Measurements from ENCODE around the gene RBM33.
"Not testable (repeated sequence)": the region's sequence is repeated elsewhere in the genome, so short reads cannot be mapped to it uniquely, and the experiment has no call there.

The RBM33 gene

DNA sequence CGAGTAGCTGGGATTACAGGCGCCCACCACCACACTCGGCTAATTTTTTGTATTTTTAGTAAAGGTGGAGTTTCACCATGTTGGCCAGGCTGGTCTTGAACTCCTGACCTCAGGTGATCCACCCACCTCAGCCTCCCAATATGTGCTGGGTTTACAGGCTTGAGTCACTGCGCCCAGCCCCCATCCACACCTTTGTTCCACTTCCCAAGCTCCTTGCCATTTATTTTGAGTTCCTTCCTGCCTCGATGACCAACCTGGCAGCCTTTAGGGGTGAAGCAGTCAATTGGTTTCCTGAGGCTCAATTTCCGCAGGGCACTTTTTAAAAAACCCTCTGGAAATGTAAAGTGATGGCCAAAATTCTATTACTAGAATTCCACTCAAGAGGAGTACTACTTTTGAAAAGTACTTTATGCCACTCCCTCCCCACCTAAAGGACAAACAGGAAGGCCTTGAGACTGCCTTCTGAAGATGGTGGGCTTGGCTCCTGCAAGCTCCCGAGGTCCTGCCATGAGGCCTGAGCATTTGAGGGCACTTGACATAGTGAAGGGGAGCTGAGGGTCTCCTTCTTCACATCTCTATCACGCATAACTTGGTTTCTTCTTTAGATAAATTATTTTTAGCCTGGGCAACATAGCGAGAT is 32.5 kb upstream of the RBM33 start:
- Histone ChIP-seq H3K4ac (ENCODE audit: low read depth in 1 of 2, low read length in 2 of 2) (no peak overlapping the region), H3K4me2 (ENCODE audit: low read length, poor library complexity, severe bottlenecking) (no peak overlapping the region), H3K9ac (ENCODE audit: low read length) (no peak overlapping the region), H3K27me3 (ENCODE audit: control insufficient read depth in 1 of 2, insufficient read depth in 1 of 2, low read length in 2 of 2) (peaks cover 4 to 5% of the 10 kb centered on the region in 2 experiments), H4K8ac (ENCODE audit: low read length) (no peak overlapping the region), H2BK15ac (ENCODE audit: low read depth, poor library complexity, severe bottlenecking) (no peak overlapping the region), H3K4me3 (ENCODE audit: insufficient read depth in 1 of 2, low read depth in 1 of 2, low read length in 2 of 2) (no peak overlapping the region), H3K4me1 (ENCODE audit: control insufficient read depth, insufficient read depth, low read depth, low read length) (peaks cover 1% of the 10 kb centered on the region), H3K79me1 (replicated peaks; ENCODE audit: low read length, poor library complexity, severe bottlenecking) (no peaks in the 10 kb centered on the region), H2BK120ac (ENCODE audit: low read depth, low read length) (no peak overlapping the region), H3K27ac (ENCODE audit: low read length, poor library complexity, severe bottlenecking) (no peak overlapping the region), H2AK5ac (ENCODE audit: low read length, severe bottlenecking) (no peak overlapping the region), H2BK5ac (ENCODE audit: low read depth, low read length, poor library complexity, severe bottlenecking) (no peak overlapping the region), H3K23ac (ENCODE audit: low read length in 2 of 2) (no peak overlapping the region), H4K91ac (ENCODE audit: low read length) (no peak overlapping the region), H2BK12ac (ENCODE audit: low read length in 2 of 2) (no peak overlapping the region), H3K36me3 (ENCODE audit: control insufficient read depth in 1 of 2, insufficient read depth in 2 of 2, low read depth in 1 of 2, low read length in 2 of 2) (no peaks in the 10 kb centered on the region), H3K9me3 (ENCODE audit: control insufficient read depth, low read length) (no peaks in the 10 kb centered on the region), H3K18ac (ENCODE audit: low read depth in 1 of 2, low read length in 2 of 2) (no peak overlapping the region), H3K14ac (ENCODE audit: low read length in 2 of 2) (no peak overlapping the region), H2AFZ (ENCODE audit: low read depth, low read length) (no peak overlapping the region)
- no peak for DNase-seq
- 87% methylated on average over 5 of the region's 9 CpGs for WGBS

DNA sequence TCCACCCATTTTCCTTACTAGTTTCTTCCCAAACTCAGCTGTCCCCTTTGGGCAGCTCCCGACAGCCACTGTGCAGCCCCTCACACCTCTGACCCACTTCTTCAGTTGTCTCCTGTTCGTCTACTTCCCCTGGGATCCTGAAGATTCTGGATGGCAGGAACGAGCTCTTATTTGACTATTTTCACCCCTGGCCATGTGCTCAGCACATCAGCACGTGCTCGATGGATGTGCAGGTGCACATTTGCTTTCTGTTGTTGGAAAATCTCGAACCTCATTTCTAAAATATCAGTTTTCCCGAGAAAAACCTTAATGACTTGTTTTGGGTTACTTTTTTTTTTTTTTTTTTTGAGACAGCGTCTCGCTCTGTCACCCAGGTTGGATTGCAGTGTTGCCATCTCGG is 31.8 kb upstream of the RBM33 start:
- H4K8ac ChIP-seq (ENCODE audit: low read length), result no peak overlapping the region
- no peak overlapping the region for H3K4ac ChIP-seq (ENCODE audit: low read depth in 1 of 2, low read length in 2 of 2)
- H3K4me3 ChIP-seq (ENCODE audit: insufficient read depth in 1 of 2, low read depth in 1 of 2, low read length in 2 of 2), result no peak overlapping the region

DNA sequence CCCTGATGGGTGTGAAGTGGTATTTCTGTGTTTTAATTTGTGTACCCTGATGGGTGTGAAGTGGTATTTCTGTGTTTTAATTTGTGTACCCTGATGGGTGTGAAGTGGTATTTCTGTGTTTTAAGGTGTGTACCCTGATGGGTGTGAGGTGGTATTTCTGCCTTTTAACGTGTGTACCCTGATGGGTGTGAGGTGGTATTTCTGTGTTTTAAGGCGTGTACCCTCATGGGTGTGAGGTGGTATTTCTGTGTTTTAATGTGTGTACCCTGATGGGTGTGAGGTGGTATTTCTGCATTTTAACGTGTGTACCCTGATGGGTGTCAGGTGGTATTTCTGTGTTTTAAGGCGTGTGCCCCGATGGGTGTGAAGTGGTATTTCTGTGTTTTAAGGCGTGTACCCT is 29.4 kb upstream of the RBM33 start:
- not testable (repeated sequence) for H3K4me3 ChIP-seq (ENCODE audit: insufficient read depth in 1 of 2, low read depth in 1 of 2, low read length in 2 of 2); H2AK5ac ChIP-seq (ENCODE audit: low read length, severe bottlenecking); H3K27ac ChIP-seq (ENCODE audit: low read length, poor library complexity, severe bottlenecking); DNase-seq; H2BK15ac ChIP-seq (ENCODE audit: low read depth, poor library complexity, severe bottlenecking); H2BK120ac ChIP-seq (ENCODE audit: low read depth, low read length); H3K4me2 ChIP-seq (ENCODE audit: low read length, poor library complexity, severe bottlenecking); H3K27me3 ChIP-seq (ENCODE audit: control insufficient read depth in 1 of 2, insufficient read depth in 1 of 2, low read length in 2 of 2); H2BK5ac ChIP-seq (ENCODE audit: low read depth, low read length, poor library complexity, severe bottlenecking); H3K36me3 ChIP-seq (ENCODE audit: control insufficient read depth in 1 of 2, insufficient read depth in 2 of 2, low read depth in 1 of 2, low read length in 2 of 2); H3K18ac ChIP-seq (ENCODE audit: low read depth in 1 of 2, low read length in 2 of 2); H3K9ac ChIP-seq (ENCODE audit: low read length); H3K23ac ChIP-seq (ENCODE audit: low read length in 2 of 2); H2BK12ac ChIP-seq (ENCODE audit: low read length in 2 of 2); H3K14ac ChIP-seq (ENCODE audit: low read length in 2 of 2); H3K4ac ChIP-seq (ENCODE audit: low read depth in 1 of 2, low read length in 2 of 2); H4K91ac ChIP-seq (ENCODE audit: low read length); H4K8ac ChIP-seq (ENCODE audit: low read length); H3K79me1 ChIP-seq (replicated peaks; ENCODE audit: low read length, poor library complexity, severe bottlenecking); H3K9me3 ChIP-seq (ENCODE audit: control insufficient read depth, low read length); H2AFZ ChIP-seq (ENCODE audit: low read depth, low read length)
- H3K4me1 ChIP-seq (ENCODE audit: control insufficient read depth, insufficient read depth, low read depth, low read length), result peaks cover 13% of the 10 kb centered on the region
- 93% methylated on average over 6 of the region's 6 CpGs for WGBS

More for the DNA sequence above, 31.8 kb upstream of the RBM33 start:
- H3K79me1 ChIP-seq (replicated peaks; ENCODE audit: low read length, poor library complexity, severe bottlenecking), result no peaks in the 10 kb centered on the region
- H3K23ac ChIP-seq (ENCODE audit: low read length in 2 of 2), result no peak overlapping the region
- no peak overlapping the region for H2BK5ac ChIP-seq (ENCODE audit: low read depth, low read length, poor library complexity, severe bottlenecking)
- no peak for DNase-seq
- H3K9ac ChIP-seq (ENCODE audit: low read length), result no peak overlapping the region
- H2BK12ac ChIP-seq (ENCODE audit: low read length in 2 of 2), result no peak overlapping the region
- no peak overlapping the region for H3K18ac ChIP-seq (ENCODE audit: low read depth in 1 of 2, low read length in 2 of 2)
- H3K27ac ChIP-seq (ENCODE audit: low read length, poor library complexity, severe bottlenecking), result no peak overlapping the region
- H3K14ac ChIP-seq (ENCODE audit: low read length in 2 of 2), result no peak overlapping the region
- no peak overlapping the region for H2BK120ac ChIP-seq (ENCODE audit: low read depth, low read length)
- no peak overlapping the region for H2BK15ac ChIP-seq (ENCODE audit: low read depth, poor library complexity, severe bottlenecking)
- no peak overlapping the region for H4K91ac ChIP-seq (ENCODE audit: low read length)
- no peaks in the 10 kb centered on the region for H3K9me3 ChIP-seq (ENCODE audit: control insufficient read depth, low read length)
- H3K4me2 ChIP-seq (ENCODE audit: low read length, poor library complexity, severe bottlenecking), result no peak overlapping the region
- H3K36me3 ChIP-seq (ENCODE audit: control insufficient read depth in 1 of 2, insufficient read depth in 2 of 2, low read depth in 1 of 2, low read length in 2 of 2), result no peaks in the 10 kb centered on the region
- peaks cover 1% of the 10 kb centered on the region for H3K4me1 ChIP-seq (ENCODE audit: control insufficient read depth, insufficient read depth, low read depth, low read length)
- WGBS, result 73% methylated on average over 9 of the region's 10 CpGs
- H3K27me3 ChIP-seq (ENCODE audit: control insufficient read depth in 1 of 2, insufficient read depth in 1 of 2, low read length in 2 of 2), result peaks cover 4 to 5% of the 10 kb centered on the region in 2 experiments
- H2AFZ ChIP-seq (ENCODE audit: low read depth, low read length), result no peak overlapping the region
- no peak overlapping the region for H2AK5ac ChIP-seq (ENCODE audit: low read length, severe bottlenecking)

DNA sequence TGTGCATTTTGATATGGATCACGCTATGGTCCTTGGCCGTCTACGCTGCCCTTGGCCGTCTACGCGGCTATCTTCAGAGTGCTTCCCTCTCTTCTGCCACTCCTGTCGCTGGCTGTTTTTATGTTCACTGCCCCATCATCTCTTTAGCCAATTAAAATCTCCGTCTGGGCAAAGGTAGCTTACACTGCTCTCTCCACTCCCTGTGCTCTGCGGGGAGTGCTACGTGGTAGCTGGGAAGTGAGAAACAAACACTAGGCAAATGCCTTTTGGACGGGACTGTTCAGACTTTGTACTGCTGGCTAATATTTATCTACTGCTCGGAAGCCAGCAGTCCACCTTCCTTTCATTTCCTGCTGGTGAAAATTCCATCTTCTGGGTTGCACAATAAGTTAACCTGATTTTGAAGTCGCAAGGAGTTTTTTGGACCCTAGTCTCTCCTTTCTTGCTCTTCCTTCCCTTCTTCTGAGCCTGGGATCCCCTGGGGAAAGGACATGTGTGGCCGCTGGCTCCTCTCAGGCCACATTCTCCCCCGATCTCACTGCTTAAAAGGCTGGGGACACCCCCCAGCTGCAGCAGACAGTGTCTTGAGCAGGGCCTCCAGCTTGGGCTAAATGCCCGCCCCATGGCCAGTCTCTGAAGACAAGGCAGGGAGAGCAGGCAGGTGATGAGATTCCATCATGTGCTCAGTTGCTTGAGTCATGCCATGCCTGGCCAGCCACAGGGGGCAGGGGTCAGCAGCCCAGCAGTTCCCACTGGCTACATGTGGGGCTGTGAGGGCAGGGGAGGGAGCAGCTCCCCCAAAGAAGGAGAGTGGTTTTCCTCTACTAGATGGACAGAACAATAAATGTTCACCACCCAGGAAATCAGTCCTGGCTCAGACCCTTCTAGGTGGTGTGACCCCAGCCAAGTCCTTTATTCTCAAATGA is 25.5 kb upstream of the RBM33 start:
- H2BK12ac ChIP-seq (ENCODE audit: low read length in 2 of 2), result no peak overlapping the region
- H3K9me3 ChIP-seq (ENCODE audit: control insufficient read depth, low read length), result no peaks in the 10 kb centered on the region
- peak overlapping the region; percentile 80 for H2AK5ac ChIP-seq (ENCODE audit: low read length, severe bottlenecking)
- H3K18ac ChIP-seq (ENCODE audit: low read depth in 1 of 2, low read length in 2 of 2), result peak overlapping the region in 1 of 2 experiments; percentile 21
- H3K4me1 ChIP-seq (ENCODE audit: control insufficient read depth, insufficient read depth, low read depth, low read length), result peaks cover 15% of the 10 kb centered on the region
- H3K23ac ChIP-seq (ENCODE audit: low read length in 2 of 2), result no peak overlapping the region
- H3K4me3 ChIP-seq (ENCODE audit: insufficient read depth in 1 of 2, low read depth in 1 of 2, low read length in 2 of 2), result no peak overlapping the region
- H4K91ac ChIP-seq (ENCODE audit: low read length), result peak overlapping the region; percentile 34
- H3K36me3 ChIP-seq (ENCODE audit: control insufficient read depth in 1 of 2, insufficient read depth in 2 of 2, low read depth in 1 of 2, low read length in 2 of 2), result no peaks in the 10 kb centered on the region
- peak overlapping the region; percentile 99 for H2BK5ac ChIP-seq (ENCODE audit: low read depth, low read length, poor library complexity, severe bottlenecking)
- no peak overlapping the region for H4K8ac ChIP-seq (ENCODE audit: low read length)
- H3K4me2 ChIP-seq (ENCODE audit: low read length, poor library complexity, severe bottlenecking), result peak overlapping the region; percentile 82
- no peak overlapping the region for H3K9ac ChIP-seq (ENCODE audit: low read length)
- WGBS, result 90% methylated on average over 16 of the region's 16 CpGs
- no peak overlapping the region for H2AFZ ChIP-seq (ENCODE audit: low read depth, low read length)
- no peaks in the 10 kb centered on the region for H3K79me1 ChIP-seq (replicated peaks; ENCODE audit: low read length, poor library complexity, severe bottlenecking)
- H3K27me3 ChIP-seq (ENCODE audit: control insufficient read depth in 1 of 2, insufficient read depth in 1 of 2, low read length in 2 of 2), result no peaks in the 10 kb centered on the region
- no peak overlapping the region for H2BK15ac ChIP-seq (ENCODE audit: low read depth, poor library complexity, severe bottlenecking)
- no peak overlapping the region for H3K14ac ChIP-seq (ENCODE audit: low read length in 2 of 2)
- H3K27ac ChIP-seq (ENCODE audit: low read length, poor library complexity, severe bottlenecking), result peak overlapping the region; percentile 100
- H3K4ac ChIP-seq (ENCODE audit: low read depth in 1 of 2, low read length in 2 of 2), result no peak overlapping the region
- DNase-seq, result peak; percentile 39
- H2BK120ac ChIP-seq (ENCODE audit: low read depth, low read length), result no peak overlapping the region
